GM18520 (cell line): ENCODE measurements around the gene C17orf50.

Experiments used
- ATAC-seq: cut with Tn5 transposase; IDR thresholded peaks from one replicate; pipeline ENCODE4 v1.9.1; 2021; ENCODE audit not compliant: unreplicated experiment

C17orf50 gene

DNA sequence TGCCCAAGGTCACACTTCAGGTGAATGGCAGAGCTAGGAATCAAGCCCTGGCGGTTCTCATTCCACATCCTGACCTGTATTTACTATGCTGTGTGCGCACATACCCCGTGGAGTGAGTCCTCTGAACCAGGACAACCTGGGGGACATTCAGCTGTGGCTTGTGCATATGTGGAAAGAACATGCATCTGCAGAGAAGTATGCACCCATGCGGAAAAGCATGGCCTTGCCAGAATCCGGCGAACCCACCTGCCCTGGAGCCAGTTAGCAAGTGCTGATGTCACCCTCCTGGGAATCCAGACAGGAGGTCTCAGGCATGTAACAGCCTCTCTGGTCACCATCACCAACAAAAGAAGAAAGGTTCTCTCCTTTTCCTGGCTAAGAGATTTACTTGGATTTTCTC, 27.3 kb upstream of the C17orf50 start:
- ATAC-seq, result no peak

DNA sequence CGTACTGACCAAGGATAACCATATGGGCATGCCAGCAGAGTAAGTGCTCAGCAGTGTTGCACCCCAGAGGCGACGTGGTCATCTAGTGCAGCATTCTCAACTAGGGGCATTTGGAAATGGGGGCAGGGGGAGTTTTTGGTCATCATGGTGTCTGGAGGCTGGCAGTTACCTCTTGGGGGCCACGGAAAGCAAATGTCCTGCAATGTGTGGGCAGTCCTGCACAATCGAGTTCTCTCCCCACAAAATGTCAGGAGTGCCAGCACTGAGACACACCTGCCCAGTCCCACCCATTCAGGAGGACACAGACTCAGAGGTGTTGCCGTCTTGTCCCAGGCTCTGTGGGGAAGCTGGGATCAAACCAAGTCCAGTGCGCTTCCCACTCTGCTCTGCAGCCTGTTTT, 26.3 kb upstream of the C17orf50 start:
- ATAC-seq, result no peak

DNA sequence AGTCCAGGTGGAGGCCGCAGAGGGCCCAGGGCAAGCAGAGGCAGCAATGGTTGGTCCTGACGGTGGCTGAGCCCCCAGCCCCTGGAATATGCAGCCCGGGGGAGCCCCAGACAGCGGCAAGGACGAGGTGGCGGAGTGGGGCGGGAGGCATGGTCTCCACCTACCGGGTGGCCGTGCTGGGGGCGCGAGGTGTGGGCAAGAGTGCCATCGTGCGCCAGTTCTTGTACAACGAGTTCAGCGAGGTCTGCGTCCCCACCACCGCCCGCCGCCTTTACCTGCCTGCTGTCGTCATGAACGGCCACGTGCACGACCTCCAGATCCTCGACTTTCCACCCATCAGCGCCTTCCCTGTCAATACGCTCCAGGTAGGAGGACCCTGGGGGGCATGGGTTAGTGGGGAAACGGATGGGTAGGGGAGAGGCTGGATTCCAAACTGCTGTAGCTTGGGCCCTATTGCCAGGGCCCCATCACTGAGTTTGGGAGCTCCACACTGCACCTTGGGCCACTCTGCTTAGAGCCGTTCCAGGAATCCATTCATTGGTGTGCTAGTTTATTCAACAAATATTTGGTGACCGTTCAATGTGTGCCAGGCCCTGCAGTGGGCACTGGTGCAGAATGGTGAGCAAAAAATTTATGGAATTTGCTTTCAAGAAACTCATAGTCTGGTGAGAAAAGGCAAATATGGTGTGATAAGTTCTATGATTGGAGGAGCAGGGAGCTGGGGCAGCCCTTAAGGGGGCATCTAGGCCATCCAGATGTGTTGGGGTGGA, 25.5 kb upstream of the C17orf50 start:
- no peak for ATAC-seq

DNA sequence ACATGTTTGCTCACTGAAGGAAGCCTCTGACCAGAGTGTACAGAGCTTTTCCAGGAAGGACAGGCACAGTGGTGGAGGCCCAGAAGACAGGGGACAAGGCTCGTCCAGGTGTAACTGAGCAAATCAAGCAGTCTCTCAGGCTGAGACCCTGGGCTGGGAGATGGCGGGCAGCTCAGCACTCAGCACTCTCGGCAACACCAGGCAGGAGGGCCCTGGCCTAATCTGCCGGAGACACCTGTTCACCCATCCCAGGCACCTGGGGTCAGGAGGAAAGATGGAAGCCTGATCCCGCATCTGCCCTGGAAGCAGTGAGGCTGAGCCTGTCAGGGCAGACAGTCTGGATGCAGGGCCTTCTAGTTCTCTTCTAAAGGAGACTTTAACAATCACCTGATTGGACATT, 24.5 kb upstream of the C17orf50 start:
- ATAC-seq, result no peak

DNA sequence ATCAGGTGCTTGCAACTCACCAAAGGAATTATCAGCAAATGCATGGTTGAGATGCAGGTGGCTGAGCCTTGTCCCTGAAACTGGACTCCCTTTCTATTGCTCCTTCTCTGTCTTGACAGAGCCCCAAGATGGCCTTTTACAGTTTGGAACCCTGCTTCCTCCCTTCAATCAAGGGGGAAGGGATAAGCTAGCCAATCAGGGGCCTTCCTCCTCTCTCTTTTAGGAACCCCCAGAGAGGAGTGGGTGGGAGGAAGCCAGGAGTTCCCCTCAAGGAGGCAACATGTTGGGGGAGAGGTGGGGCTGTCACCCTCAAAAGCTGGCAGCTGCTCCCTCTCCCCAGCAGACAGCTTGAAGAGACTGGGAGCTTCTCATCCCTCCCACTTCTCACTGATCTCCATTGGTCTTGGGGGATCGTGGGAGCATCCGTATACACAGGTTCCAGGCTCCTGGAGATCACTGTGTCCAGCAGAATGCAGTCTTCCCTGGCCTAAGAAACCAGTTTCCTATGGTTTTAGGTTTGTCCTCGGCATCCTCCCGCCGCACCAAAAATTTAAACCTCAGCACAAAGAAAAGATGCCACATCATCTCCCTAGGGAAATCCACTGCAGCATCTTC, 22.1 kb upstream of the C17orf50 start:
- no peak for ATAC-seq

DNA sequence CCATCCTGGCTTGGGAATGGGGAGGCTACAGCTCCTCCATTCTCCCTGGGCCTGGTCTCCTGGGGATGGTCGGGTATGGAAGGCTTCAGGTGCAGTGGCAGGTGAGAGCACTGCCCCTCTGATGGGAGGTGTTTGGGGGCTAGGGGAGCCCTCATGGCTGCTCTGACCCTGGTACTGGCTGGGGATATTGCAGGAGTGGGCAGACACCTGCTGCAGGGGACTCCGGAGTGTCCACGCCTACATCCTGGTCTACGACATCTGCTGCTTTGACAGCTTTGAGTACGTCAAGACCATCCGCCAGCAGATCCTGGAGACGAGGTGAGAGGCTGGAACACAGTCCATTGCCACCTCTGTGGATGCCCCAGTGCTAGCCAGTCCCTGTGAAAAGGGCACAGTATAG, 20.5 kb upstream of the C17orf50 start:
- no peak for ATAC-seq

DNA sequence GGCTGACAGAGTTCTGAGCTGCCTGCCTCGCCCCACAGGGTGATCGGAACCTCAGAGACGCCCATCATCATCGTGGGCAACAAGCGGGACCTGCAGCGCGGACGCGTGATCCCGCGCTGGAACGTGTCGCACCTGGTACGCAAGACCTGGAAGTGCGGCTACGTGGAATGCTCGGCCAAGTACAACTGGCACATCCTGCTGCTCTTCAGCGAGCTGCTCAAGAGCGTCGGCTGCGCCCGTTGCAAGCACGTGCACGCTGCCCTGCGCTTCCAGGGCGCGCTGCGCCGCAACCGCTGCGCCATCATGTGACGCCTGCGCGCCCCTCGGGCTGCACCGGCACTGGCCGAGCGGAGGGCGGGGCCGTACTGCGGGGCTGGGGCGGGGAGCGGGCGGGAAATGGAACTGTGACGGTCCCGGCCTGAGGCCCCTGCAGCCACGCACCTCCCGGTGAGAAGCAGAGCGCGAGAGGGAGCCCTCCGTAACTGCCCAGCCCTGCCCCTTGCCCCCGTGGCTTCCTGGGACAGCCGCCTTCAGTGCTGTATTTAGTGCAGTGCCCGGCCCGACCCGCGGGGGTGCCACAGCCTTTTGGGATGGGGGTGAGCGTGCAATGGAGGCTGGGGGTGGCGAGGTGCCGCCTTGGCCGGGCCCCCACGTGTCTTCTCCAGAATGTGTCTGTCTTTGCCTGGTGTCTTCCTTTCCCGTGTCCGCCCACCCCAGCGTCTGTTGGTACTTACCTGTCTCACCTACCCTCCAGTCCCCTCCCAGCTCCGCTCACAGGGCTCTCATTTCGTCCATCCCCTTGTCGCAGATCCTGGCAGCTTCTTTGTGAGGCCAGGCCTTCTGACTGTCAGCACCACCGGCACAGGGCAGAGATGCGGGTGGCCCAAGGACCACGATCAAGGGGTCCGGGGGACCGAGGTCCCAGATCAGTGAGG, 19.4 kb upstream of the C17orf50 start:
- no peak for ATAC-seq

DNA sequence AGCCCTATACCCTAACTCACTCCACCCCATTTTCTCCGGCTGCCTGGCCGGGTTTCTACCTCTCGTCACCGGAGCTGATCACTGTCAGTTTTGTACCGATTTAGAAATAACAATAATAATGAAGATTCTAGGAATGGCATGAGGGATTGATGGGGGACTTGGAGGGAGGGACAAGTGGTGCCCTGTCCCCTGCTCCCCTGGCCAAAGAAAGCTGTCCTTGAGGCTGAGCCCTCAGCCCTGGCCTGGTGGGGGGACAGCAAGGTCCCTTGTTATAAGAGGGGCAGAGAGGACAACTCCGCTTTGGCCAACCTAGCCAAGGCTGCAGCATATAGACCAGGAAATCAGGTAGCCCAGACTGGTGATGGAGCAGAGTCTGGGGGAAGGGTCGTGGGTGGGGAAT, 18.2 kb upstream of the C17orf50 start:
- ATAC-seq, result no peak

DNA sequence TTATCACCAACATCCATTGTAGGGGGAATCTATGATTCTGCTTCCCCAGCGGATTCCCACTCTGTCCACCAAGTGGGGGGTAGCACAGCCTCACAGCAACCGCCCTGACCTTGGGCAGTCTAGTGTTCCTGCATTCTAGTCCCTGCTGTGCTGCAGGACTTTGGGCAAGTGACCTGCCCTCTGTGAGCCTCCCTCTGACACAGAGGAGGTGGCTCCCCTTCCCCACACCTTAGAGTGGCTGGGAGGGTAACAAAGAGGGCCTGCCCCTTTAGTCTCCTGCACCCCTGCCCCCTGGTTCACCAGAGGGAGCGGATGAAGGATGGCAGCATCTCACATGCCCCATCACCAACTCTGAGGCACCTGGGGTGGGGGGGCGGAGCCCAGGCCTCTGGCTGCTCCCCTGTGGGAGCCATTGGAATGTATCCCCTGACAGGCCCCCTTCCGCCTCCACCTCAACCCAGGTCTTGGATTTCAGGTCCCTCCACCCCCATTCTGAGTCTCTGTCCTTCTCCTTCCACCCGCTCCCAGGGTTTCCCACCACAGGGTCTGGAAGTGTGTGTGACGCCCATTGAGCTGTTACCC, 17.7 kb upstream of the C17orf50 start:
- ATAC-seq, result no peak

DNA sequence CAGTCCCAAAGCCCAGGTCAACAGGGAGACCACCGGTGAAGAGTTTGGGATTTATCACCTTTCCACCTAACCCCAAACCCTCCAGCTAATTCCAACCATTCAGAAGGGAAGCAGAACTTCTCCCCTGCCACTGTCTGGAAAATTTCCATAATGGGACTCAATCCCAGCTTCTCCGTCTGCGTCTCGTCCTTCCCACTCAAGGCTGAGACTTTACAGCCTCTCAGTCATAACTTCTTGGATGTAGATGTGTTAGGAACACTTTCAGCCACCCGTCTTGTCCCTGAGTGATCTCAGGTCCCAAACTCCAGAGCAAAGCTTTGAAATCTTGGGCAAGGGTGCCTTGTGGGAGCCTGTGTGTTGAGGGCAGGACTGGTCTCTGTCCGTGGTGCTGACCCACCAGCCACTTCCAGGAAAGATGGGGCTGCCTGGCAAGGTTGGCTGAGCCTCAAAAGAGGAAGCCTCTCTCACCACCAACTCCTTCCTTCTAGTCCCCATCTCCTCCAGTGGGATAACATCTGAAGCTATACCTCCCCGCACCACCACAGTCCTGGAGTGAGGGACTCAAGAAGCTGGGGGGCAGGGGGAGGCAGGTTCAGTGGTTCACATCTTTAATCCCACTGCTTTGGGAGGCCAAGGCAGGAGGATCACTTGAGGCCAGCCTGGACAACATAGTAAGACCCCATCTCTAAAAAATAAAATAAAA, 16.9 kb upstream of the C17orf50 start:
- no peak for ATAC-seq

DNA sequence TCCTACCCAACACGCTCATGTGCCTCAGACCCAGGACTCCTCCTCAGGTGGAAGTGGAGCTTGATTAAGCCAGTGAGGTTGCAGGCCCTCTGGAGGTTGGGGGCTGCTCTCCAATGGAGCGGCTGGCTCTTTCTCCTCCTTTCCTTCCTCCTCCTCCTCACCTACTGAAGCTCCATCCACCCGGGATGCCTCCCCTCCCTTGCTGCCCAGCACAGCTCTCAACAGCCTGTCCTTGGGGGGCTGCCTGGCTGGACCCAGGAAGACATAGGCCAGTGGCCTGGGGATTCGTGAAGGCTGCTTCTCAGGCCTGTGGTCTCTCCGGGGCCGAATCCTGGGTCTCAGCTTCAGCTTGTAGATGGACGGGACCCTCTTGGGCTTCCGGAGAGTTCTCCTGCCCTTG, 15.9 kb upstream of the C17orf50 start:
- ATAC-seq, result no peak

DNA sequence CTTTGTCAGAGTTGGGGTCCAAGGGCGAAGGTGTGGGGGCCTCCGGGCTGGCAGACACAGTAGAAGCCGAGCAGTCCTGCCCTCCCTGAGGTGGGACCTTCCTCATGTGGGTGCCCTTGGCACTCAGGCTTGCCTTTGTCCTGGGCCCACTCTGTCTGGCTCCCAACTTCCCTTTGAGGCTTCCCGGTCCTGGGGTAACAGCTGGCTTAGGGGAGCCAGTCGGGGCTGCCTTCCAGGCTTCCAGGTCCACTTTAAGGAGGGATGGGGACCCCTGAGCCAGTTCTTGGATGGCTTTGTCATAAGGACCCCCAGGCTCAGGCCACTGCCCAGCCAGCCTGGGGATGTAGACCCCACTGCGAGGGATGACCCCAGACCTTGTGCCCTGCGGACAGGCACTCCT, 15.4 kb upstream of the C17orf50 start:
- no peak for ATAC-seq

DNA sequence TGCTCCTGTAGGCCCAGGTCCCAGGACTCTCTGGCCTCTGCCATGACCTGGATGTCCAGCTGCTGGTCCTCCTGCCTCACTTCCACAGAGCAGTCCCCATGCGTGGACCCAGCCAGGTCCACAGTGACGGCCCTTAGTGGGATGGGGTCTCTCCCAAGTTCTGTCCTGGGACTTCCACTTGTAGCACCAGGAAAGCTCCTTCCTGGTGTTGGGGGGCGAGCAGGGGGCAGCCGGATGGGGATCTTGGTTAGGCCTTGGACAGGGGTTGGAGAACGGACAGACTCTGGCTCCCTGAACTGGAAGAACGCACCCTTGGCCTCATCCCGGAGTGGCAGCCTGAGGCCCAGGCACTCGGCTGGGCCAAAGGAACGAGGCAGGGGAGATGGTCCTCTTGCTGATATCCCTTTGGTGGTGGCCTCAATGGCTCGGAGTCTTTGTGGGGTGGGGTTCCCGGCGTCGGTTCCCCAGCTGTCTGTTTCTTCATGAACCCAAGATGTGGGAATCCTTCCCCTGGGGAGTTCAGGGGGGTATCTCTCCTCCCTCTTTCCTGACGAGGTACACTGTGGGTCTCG, 14.9 kb upstream of the C17orf50 start:
- no peak for ATAC-seq

DNA sequence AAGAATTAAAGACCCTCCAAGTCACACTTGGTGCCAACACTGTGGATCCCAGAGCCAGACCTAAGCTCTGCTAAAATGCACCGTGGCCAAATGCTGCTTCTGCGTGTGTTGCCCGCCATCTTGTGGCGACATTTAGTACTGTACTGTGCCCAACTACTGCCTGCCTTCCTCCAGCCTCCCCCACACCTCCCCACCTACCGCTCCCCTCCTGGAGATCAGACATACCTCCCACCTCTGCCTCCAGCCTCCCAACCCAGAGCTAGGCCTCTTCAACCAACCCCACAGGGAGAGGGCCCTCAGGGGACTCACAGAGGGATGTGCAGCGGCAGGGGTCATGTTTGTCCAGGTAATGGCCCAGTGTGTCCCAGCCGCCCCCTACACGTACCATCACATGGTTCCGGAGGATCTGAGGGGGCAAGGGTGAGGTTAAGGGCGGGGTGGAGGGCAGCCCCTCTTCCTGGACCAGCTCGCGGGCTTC, 13.1 kb upstream of the C17orf50 start:
- no peak for ATAC-seq

DNA sequence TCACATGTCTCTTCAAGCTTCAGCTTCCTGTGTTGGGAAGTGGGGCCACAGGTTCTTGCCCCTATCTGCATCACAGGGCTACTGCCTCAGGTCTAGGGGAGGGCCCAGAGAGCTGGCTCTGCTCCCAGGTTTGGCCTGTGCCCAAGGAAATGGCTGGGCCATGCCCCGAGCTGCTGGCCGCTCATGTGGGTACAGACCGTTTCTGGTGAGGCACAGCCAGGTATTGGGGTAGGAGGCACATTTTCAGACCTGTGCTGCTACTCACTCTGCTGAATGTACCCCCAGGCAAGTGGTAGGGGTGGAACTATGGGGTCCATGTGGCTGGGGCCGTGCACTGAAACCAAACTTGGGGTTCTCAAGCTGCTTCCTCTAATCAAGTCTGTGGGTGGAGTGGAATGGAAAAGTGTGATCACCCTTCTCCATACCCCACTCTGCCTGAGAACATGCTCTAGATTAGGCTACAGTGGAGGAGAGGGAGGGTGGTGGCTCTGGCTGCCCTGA, 12.3 kb upstream of the C17orf50 start:
- ATAC-seq, result no peak

DNA sequence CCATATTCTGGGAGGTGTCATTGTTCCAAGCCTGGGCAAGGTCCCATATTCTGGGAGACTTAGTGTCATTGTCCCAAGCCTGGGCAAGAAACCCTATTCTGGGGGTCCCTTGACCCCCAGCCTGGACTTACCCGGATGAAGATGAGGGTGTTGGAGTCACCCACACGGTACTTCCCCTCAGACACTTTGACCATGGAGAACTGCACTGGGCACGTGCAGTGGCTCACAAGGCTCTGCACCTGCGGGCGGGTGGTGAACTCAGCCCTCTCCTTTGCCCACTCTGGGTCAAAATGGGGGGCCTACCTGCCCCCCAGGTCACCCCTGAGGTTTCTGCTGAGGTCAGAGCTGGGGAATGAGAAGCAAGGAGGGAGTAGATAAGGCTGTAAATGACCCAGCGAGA, 11.7 kb upstream of the C17orf50 start:
- ATAC-seq, result no peak

DNA sequence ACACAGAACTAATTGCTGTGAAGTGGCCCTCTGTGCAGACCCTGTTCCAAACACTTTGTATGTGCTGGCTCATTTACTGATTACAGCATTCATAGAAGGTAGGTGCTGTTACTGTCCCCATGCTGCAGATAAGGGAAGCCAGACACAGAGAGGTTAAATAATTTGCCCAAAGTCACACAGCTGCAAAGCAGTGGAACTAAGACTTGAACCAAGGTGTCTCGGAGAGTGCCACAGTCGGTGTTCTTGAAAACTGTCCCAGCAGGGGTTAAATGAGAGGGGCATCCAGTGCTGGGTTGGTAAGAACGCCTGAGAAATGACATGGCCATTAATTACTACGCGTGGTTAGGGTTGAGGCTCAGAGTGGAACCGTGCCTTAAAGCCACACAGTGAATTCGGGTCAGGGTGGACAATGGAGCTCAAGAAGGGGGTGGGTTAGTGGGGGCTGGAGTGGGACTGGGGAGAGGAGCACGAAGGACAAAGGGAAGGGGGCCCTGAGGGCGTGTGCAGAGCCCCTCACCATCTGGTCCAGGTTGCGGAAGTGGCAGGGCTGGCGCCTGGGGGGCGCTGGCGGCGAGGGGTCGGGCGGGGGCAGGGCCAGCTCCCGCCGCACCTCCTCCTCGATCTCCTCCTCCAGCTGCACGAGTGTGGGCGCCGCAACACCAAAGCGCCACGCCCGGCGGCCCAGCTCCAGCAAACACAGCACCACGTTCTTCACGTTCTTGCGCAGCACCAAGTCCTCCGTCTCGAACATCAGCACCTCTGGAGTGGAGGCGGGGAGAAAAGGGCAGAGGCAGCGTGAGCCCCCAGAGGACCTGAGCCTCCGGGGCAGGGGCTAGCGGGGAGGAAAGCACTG, 10.9 kb upstream of the C17orf50 start:
- no peak for ATAC-seq

DNA sequence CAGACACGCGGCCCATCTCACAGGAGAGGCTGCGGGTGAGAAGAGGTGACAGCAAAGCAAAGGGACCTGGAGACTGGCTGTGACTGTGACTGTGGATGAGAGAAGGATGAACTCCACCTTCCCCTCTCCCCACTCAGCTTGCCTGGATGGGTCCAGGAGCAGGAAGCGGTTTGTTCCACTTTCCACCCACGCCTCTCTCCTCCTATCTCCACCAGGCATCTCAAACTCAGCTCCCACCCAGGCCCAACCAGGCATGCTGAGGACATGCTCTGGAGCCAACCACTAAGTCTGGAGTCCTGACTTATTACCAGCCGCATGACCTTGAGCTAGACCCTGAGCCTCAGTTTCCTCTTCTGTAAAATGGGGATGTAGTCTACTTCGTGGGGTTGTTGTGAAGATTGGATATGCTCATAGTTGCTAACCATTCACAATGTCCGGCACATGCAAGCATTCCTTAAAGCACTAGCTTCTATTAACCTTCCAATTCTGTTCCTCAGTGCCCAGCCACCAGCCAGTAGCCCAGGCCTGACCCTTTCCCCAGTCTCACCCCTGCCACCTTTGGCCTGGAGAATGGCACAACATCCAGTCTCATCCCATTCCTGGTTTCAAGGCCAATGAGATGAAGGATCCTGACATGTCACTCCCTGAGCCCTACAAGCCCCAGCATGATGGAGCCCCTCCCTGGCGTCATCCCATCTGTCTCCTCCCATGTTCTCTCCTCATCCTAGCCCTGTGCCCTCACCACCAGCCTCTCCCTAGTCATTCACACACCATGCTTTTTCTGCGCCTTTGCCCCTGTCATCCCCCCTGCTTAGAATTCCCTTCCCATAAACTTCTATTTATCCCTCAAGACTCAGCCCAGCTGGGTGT, 9.9 kb upstream of the C17orf50 start:
- ATAC-seq, result no peak
